Left kidney (tissue), 2 donors: ENCODE results near the gene IL1RL2. TPM values are rescaled to one million over a fixed set of nuclear protein-coding genes. Genes with fewer than 3 reads are reported as not detected.

Experiments
- DNase-seq: peaks from one replicate; pipeline ENCODE4 v3.0.0-alpha.2; 2013
- polyA plus RNA-seq: library from polyadenylated mRNA; unstranded; fragments of 120-200 nt; gene quantifications from one replicate; pipeline ENCODE4 v1.2.1, GENCODE V29; 2013; ENCODE audit not compliant: insufficient read length

The IL1RL2 gene
- polyA plus RNA-seq, 1 donor, result 1.4 TPM

- DNase-seq, result no peak
Measured at GRCh38 chr2:102238778-102239177, 52.0 kb downstream of the IL1RL2 start.

GRCh38 chr2:102239344-102239743 lies 52.5 kb downstream of the IL1RL2 start:
- no peak for DNase-seq

- peak; percentile 83 for DNase-seq
Measured at GRCh38 chr2:102240640-102241370, 54.0 kb downstream of the IL1RL2 start.

GRCh38 chr2:102241616-102242305 lies 54.9 kb downstream of the IL1RL2 start:
- no peak for DNase-seq

GRCh38 chr2:102245266-102246151 lies 58.7 kb downstream of the IL1RL2 start:
- no peak for DNase-seq

- DNase-seq, result no peak
Measured at GRCh38 chr2:102250278-102250821, 63.5 kb downstream of the IL1RL2 start.

- DNase-seq, result peak; percentile 40
Measured at GRCh38 chr2:102251042-102251848, 64.4 kb downstream of the IL1RL2 start.

- no peak for DNase-seq
Measured at GRCh38 chr2:102251849-102252203, 65.0 kb downstream of the IL1RL2 start.

- DNase-seq, result no peak
Measured at GRCh38 chr2:102252236-102252635, 65.4 kb downstream of the IL1RL2 start.

- DNase-seq, result no peak
Measured at GRCh38 chr2:102253140-102253752, 66.4 kb downstream of the IL1RL2 start.

GRCh38 chr2:102253753-102254150 lies 66.9 kb downstream of the IL1RL2 start:
- no peak for DNase-seq

GRCh38 chr2:102256276-102256675 lies 69.5 kb downstream of the IL1RL2 start:
- DNase-seq, result no peak

- no peak for DNase-seq
Measured at GRCh38 chr2:102256874-102257462, 70.1 kb downstream of the IL1RL2 start.

GRCh38 chr2:102258025-102258385 lies 71.2 kb downstream of the IL1RL2 start:
- no peak for DNase-seq

- DNase-seq, result no peak
Measured at GRCh38 chr2:102258386-102259074, 71.7 kb downstream of the IL1RL2 start.

- DNase-seq, result no peak
Measured at GRCh38 chr2:102261467-102262135, 74.8 kb downstream of the IL1RL2 start.

- DNase-seq, result no peak
Measured at GRCh38 chr2:102262216-102263129, 75.7 kb downstream of the IL1RL2 start.

- DNase-seq, result no peak
Measured at GRCh38 chr2:102264952-102265351, 78.1 kb downstream of the IL1RL2 start.
